Smooth muscle cell of the brain vasculature (primary cell): ENCODE data around the gene KRT8.

Experiments used
- DNase-seq: peaks from one replicate; pipeline ENCODE4 v3.0.0-alpha.2; 2012; ENCODE audit warnings: low read depth, low spot score

KRT8 gene

DNA sequence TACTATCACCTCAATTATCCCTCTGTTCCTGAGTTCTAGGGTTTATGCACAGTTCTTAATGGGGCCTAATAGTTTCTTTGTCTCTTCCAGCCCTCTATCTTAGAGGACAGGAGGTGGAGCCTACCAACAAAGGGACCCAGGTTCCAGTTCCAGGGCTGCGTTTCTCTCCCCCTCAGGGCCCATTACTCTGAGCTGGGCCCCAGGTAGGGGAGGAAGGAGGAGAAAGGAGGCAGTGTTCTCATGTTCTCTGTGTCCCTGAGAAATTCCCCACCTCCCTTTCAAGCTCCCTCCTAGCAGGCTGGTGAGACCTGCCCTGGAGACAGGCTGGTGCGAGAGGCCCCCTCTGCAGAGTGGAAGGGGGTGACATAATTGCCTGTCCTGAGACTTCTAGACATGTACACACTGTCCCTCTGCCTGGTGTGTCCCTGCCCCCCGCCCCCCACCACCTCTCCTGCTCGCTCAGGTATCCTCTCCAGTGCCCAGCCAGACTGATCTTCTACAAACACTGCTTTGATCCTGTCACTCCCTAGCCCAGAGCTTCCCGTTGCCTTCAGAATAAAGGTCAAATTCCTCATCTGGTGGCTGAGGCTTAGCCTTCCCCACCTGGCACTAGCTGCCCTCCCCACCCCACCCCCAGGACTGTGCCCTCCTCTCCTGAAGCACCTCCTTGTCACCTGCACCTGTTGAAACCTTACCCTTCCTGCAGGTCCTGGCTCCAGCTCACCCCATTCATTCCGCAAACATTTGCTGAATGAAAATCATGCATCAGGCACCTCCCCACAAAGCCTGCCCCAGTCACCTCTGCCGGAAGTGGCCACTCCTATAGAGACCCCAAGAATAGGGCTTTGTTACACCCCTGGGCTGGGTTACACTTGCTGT, 21.1 kb upstream of the KRT8 start:
- no peak for DNase-seq

DNA sequence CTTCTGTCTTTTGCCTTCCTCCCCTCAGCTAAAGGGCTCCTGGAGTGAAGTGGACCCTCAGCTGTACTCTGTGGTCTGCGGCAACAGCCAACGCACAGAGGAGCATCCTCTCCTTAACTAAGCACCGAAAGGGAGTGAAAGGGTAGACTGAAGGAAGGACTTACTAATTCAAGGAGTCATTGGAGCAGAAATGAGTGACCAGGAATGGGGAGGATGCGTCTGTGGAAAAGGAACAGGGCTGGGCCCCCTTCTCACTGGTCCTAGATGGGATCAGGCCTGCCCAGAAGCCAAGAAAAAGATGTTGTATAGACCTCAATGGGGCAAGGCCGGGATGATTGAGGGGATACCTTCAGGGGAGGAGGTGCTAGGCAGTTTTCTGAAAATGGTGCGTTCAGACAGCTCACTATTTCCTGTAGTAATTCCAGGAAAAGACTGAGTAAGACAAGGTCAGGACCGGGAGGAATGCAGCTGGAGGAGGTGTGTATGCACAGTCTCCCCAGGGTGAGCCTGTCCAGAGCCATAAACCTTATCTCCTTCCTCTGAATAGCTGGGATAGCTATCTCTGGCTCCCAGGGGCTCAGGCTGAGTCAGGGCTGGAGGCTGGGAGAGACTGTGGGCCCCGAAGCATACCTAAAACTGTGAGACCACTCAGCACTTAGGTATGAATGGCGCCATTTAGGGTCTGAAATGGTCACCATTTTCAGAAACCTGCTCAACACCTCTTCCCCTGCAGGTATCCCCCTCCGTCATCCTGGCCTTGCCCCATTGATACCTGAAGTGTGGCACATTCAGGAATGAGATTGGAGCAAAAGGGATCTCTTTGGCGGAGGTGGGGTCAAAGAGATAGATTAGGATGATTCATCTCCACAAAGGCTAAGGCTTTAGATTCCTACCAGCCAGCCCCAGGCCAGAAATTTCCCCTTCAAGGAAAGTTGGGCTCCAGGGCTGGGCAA, 20.2 kb upstream of the KRT8 start:
- DNase-seq: no peak

DNA sequence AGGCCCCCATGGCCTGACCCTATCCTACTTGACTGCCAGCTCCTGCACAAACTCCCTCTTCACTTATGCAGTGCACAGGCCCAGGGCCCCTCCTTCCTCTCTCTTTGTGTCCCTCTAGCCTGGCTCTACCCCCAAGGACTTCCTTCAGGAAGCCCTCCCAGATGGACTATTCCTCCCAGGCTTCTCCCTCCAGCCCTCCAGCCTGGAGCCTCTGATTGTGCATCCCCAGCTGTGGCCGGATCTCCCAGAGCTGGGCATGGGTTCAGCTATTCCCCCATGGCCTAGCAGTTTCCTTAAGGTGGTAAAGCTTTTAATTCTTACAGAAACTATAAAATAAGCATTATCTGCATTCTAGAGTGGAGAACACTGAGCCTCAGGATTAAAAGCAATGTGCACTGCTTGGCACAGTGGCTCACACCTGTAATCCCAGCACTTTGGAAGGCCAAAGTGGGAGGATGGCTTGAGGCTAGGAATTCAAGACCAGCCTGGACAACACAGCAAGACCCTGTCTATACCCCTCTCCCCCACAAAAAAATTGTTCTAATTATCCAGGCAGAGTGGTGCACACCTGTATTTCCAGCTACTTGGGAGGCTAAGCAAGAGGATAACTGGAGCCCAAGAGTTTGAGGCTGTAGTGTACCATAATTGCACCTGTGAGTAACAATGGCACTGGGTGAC, 16.8 kb upstream of the KRT8 start:
- DNase-seq: no peak

DNA sequence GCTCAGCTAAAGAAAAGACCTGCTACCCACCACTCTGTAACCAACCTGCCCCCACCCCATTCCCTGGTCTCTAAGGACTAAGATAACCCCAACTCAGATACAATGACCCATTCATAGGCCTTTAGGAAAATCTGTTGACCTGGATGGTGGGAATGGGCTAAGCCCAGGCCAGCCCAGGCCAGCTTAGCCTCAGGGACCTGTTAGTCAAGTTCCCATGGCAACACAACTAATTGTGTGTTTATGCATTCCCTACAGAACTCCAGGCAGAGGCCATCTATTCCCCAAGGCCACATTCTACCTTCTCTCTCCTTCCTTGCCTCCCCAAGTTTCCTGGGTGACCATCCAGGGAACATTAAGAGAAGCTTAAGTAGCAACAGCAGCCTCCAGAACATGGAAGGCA, 16.1 kb upstream of the KRT8 start:
- no peak for DNase-seq

DNA sequence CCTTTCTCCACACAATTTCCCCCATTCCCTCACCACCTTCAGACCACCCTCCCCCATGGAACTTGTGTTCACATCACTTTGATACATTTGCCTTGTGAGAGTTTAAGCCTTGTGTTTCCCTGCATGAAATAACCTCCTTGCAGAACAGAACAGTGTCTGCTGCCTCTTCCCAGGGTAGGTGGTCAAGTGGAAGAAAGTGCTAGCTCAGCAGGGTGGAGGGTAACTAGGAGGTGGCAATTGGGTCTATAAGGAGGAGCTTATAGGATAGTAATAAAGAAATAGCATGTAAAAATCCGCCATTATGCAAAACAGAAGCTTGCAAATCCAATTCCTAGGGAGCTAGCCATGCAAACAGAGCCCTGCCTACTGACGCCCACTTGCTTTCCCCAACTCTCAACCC, 13.9 kb upstream of the KRT8 start:
- no peak for DNase-seq

DNA sequence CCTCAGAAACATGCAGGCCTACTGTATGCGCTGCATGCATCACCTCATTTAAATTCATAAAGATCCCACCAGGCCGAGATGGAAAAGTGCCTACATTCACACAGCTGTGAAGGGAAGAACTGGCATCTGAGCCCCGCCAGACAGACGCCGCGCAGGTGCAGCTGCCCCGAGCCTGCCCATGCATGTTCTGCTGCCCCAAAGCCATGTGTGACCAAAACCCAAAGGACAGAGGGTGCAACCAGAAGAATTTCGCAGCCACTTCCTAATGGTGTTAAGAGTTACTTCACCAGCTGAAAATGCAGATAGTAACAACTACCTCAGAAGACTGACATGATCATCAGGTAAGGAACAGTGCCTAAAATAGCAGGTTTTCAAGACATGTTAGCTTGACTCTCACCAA, 13.5 kb upstream of the KRT8 start:
- DNase-seq: no peak

DNA sequence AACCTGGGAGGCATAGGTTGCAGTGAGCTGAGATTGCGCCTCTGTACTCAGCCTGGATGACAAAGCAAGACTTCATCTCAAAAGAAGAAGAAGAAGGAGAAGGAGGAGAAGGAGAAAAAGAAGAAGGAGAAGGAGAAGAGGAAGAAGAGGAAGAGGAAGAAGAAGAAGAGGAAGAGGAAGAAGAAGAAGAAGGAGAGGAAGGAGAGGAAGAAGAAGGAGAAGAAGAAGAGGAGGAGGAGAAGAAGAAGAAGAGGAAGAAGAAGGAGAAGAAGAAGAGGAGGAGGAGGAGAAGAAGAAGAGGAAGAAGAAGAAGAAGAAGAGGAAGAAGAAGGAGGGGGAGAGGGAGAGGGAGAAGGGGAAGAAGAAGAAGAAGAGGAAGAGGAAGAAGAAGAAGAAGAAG, 12.9 kb upstream of the KRT8 start:
- no peak for DNase-seq

DNA sequence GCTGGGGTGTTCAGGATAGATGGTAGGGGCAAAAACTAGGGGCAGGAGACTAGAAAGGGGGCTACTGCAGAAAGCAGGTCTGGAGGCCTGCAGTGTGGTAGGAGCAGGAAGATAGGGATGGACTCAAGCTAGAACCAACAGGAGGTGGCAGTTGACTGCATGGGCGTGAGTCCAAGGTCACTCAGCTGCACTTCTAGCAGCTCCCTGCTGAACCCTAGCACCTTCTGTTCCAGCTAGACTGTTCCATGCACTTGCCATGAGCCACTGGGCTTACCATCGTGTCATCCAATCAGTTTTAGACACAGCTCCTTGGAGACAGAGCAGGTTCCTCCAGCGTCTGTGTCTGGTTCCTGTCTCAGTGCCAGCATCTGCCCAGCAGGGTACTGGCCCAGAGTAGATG, 11.3 kb upstream of the KRT8 start:
- DNase-seq: no peak

DNA sequence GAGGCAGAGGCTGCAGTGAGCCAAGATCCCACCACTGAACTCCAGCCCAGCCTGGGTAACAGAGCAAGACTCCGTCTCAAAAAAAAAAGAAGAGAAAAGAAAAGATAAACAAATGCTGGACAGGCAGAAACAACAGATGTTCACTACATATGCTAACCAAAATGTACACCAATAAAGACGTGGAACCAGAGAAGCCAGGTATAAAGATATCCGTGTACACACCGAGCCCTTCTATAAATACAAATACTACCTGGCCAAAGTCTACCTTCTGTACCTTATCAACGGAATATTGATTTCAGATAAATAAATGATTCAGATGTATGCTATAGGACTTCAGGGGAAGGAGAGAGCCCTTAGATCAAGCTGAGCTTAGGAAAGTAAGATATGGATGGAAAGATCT, 10.8 kb upstream of the KRT8 start:
- DNase-seq: no peak

DNA sequence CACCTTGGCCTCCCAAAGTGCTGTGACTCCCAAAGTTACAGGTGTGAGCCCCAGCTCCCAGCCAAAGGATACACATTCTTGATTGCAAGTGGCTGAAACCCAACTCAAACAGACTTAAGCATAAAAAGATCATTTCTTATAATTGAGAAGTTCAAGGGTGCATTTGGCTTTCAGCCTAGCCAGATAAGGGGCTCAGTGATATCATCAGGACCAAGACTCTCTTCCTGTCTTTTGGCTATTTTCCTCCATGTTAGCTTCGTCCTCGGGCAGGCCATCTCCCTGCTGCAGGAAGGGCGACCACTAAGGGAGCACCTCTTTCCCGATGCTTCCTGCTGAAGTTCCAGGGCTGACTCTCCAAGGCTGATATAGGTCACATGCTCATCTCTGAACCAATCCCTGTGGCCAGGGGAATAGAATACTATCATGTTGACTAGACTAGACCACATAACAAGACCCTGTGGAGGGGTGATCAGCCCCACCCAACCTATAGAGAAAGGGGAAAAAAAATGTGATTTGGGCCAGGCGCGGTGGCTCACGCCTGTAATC, 9.8 kb upstream of the KRT8 start:
- DNase-seq: no peak

DNA sequence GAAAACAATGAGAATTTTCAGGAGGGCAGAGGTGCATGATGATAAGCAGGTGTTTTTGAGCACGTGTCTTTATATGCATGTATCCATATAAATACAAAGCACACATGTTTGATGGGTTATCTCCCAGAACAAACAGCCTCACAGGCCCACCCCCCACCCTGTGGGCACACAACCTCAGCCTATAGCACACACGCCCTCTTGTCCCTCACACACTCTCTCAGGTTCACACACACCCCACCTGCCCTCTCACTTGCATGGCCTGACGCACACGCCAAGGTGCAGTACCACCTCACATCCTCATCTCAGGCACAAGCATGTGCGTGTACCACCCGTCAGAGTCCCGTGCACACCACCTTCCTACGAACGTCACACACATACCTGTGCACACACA, 8.6 kb upstream of the KRT8 start:
- no peak for DNase-seq

DNA sequence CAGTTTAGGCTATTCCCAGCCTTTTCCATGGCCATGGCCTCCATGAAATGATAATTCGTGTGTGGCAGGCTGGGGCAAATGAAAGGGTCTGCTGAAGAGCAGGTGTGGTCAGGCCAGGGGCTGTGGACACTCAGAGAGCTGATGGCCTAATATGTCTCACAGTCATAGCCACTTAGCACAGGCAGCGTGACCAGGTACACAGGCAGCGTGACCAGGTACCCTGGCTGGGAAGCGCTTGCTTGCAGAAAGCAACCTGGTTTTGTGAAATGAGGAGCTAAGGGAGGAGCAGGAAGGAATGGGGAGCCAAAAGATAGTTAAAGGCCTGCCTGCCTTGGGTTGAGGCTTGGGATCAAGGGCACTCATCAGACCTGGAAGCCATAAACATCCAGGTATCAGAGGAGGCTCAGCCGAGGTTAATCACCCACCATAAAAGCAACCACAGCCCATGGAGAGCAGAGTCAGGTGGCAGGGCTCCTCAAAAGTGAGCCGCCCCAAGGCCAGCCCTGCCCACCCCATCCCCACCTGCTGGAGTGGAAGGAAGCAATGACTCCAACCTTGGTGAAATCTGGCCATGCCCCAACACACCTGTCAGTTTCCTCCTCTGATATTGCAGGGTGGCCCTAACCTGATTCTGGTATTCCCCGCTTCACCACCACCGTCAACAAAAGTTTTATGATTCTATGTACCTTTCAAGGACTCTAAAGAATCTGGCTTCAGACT, 8.0 kb upstream of the KRT8 start:
- DNase-seq: no peak

DNA sequence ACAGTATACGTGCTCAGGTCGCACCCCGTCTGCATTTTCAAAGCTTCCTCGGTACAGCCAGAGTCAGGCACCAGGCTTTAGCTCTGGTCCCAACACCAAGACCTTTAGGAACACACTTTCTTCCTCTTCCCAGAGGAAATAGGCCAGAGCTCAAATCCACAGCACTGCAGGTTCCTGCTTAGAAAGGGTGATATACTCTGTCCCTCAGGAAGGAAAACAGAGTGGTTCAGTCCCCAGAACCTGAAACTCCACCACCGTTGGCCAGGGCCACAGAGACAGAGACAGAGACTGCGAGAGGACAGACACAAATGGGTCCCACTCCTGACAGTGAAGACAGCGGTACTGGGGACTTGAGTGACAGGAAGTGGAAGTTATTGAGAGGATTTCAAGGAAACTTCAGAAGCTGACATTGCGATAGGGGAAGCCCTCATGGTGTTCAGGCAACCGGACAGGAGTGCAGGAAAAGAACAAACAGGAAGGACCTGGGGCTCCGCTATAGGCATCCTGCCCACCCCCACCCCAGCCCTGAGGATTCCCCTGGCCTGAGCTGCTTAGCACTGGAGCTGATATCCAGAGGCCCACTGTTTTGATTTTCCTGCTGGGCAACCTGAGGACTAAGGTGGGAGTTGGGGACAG, 5.5 kb upstream of the KRT8 start:
- no peak for DNase-seq

DNA sequence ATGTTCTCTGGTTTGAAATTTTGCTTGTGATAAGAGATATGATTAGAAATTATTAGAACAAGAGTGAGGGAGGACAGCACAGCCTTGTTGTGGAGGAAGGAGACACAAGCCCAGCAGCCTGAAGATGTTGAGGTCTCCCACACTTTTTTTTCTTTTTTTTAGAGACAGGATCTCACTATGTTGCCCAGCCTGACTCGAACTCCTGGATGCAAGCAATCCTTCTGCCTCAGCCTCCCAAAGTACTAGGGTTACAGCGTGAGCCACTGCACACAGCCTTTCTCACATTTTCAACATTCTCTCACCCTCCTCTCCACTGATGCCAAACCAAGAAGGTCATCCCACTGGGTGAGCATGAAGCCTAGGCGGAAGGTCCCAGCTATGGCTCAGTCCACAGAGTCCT, 4.9 kb upstream of the KRT8 start:
- DNase-seq: no peak

DNA sequence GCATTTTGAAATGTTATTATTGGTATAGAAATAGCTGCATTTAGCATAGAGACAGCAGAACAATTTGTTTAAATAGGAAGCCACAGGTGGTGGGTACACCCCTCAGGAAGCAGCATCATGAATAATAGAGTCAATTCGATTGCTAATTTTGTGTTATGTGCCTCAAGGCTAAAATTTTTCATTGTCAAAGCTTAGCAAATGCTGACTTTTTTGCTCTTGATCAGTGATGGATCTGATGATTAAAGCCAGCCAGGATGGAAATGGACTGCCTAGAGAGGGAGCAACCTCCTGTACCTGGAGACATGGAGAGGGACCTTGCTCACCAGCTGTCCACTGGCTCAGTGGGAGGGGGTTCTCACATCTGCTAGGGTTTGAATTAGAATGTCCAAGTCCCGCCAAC, 4.5 kb upstream of the KRT8 start:
- DNase-seq: no peak

DNA sequence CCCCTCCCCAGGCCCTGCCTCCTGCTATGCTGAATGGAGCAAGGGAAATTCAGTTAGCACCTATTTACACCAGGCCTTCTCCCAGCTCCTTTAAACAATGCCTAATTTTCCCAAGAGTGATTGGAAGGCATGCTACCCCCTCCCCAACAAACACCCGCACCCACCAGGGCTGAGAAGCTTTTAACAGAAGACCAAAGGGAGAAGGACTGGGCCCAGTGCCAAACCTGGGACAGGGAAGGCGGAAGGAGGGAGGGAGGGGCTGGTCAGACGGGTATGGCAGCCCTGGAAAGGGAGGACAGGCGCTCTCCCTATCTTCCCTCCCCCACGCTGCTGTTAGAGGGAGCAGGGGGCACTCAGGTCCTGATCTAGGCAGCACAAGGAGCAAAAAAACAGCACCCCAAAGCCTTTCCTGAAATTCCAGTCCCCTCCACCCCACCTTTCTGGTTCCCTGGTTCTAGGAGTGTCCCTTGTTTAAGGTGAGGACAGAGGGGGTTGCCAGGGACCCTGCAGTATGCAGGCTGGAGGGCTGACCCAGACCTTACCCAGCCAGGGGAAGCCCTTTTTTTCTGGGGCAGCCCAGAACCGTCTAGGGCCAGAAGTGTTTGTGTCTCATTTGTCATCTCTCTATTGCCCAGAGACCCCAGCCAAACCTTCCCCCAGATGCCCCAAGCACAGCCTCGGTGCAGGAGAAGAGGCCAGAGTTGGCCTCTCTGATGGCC, 2.4 kb upstream of the KRT8 start:
- no peak for DNase-seq

DNA sequence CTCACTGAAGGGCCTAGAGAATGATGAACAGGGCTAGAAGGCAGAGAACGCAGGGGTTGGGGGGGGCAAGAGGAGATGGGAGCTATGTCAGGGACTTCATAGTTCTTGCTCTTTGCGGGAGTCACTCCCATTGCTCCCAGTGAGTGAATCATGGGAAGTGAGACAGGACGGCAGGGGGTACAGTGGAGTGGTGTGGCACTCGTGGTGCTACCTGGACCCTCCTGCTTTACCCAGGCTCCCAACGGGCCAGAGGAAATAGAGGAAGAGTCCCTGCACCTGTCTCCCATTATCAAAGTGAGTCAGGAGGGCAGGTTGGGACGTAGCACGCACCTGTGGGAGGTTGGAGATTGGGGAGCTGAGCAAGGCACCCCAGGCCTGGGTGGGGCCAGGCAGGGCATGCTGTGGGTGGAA, 1.3 kb upstream of the KRT8 start:
- DNase-seq: no peak

DNA sequence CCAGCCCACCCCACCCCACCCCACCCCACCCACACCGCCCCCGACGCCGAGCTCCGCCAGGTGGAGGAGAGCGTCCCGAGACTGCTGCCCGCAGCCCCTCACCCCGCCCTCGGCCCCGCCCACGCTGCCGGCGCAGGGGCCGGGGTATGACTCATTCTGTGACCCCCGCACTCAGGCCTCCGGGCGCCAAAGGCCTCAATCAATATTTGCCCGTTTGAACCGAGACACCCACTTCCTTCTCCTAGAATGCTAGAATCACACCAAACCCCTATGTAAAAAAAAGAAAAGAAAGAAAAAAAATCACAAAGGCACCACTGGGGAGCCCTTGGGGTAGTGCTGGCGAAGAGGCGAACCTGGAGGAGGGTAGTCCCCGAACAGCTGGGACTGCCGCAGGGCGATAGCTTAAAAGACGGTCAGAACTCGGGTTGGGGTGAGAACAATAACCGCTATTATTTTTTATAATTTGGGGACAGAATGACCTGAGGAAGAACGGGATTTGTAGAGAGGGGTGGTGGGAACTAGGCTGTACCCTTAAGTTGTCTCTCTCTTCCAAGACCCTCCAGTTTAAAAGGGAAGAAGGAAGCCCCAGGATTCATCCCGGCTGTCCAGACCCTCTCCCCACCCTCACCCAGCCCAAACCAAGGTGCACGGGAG, 894 bp downstream of the KRT8 start:
- no peak for DNase-seq

DNA sequence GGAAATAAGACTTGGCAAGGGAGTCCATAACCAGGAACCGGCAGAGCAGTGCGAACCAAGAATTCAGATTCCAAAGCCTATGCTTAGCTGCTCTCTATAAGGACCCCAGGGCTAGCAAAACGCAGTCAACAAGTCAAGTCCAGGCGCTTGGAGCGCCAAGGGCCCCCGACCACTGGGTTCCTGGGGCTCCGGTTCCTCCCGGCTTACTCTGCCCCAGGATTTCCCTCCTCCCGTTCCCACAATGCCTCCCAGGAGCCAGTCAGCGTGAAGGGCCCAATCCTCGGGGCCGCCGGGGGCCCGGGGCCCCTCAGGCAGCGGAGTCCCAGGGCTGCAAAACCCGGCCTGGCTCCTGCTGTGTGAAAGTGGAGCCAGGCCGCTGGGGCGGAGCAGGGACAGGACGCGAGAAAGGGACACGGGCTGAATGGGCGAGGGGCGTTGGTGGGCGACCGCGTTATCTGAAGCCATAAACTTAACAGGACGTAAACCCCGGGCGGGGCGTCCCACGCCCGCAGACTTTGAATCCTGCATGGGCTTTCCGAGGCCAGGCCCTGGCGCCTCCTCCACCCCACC, 1.5 kb downstream of the KRT8 start:
- DNase-seq: peak; percentile 73
